Measurements from ENCODE around the gene DAB1.

Gene DAB1

DNA sequence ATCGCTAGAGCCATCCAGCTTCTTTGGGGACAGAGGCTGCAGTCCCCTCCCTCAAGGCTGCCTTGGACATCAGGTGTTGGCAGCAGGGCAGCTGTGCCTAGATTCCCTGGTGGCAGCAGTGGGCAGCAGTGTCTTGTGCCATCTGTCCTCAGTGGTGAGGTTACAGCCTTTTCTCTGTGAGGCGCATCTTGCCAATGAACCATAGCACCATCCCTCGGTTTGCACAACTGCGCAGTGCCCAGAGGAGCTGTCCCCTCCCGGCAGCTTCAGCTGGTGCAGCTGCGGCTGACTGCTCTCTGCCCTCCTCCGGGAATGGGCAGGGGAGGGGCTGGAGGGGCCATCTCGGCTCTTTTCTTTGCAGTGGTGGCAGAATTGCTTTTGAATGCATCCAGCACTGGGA is 399.0 kb downstream of the DAB1 start:
- DNase-seq (ENCODE audit: low read depth in 2 of 2), result no peak

DNA sequence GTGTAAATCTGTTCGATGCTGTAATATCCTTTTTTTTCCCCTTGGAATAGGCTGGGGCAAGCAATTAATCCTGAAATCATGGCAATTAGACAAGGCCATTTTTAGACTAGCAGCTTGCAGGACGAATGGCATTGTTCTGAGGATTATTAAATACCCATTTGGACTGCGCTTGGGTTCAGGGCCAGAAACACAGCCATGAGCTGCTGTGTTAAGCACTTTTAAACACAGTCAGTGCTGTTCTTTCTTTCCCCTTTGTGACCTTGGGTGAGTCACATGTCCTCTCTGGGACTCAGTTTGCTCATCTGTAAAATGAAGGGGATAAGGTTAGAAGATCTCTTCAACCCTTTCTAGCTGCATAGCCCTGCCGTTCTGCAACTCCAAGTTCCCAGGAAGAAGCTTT is 399.4 kb downstream of the DAB1 start:
- DNase-seq (ENCODE audit: low read depth in 2 of 2), result no peak

- DNase-seq (ENCODE audit: low read depth in 2 of 2), result no peak
Measured at GRCh38 chr1:57020216-57020615, 403.6 kb downstream of the DAB1 start.

- DNase-seq (ENCODE audit: low read depth in 2 of 2), result no peak
Measured at GRCh38 chr1:57019236-57019839, 404.5 kb downstream of the DAB1 start.

DNA sequence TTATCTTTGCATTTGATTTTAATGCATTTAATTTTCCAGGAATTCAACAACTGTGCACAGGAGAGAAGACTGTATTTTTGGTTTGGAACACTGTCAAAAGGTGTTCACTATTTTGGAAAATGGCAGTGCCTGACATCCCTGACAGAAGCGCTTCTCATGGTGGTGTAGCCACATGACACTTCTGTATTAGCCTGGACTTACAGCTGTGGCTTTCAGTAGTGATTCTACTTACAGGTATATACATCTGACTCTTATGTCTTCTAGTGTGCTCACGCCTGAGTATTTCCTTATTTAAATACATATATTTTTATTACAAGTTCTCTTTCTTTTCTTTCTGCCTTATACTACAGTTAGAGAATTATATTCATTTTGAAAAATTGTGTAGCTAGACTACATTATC is 405.7 kb downstream of the DAB1 start:
- DNase-seq (ENCODE audit: low read depth in 2 of 2), result no peak

- no peak for DNase-seq (ENCODE audit: low read depth in 2 of 2)
Measured at GRCh38 chr1:57017717-57018116, 406.1 kb downstream of the DAB1 start.

DNA sequence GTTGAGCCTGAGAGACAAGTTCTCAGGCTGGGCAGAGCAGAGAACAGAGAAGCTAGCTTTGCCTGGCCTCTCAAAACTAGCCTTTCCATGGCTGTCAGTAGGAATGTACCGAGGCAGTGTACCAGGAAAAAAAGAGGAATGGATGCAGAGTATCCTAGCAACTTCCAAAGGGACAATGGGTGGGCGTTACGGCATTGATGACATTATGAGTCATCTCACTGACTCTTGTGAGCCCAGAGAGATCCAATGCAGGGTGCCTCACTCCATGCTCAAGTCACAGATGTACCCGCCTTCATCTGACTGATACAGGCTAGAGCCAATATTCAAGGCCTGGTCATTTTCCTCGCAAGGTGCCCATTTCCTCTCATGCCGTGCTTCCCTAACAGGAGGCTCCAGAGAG is 406.7 kb downstream of the DAB1 start:
- DNase-seq (ENCODE audit: low read depth in 2 of 2), result no peak

DNA sequence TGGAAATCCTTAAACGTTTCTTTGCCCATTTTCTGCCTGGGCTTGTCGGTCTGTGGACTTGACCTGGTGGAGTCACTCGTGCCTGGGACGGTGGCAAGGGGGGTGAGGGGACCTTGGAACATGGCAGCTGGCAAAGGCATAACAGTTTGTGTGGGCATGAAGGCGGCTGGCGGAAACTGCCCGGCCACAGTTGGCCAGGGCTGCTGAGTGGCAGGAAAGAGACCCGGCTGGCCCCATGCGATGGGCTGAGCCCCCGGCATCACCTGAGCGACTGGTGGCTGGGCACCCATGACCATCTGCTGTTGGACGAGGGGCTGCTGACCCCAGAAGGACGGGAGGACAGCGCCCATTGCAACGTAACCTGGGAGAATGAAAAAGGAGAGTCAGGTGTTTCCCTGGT is 408.8 kb downstream of the DAB1 start:
- DNase-seq (ENCODE audit: low read depth in 2 of 2), result no peak

DNA sequence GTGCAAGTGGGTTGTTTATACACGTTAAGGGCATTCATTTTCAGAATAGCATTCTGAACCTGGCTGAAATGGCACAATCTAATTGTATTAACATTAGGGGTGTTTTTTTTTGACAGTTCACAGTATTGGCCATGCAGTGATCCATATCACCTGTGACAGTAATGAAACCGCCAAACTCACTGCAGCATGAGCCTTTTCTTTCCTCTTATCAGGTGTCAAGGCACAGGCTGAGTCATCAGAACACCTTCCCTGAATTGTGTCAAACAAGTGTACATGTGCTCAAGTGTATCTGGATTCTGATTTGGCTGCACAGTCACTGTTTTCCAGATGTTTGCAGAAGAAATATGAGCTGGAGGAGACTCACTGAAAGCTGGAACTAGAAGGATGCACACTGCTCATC is 410.3 kb downstream of the DAB1 start:
- DNase-seq (ENCODE audit: low read depth in 2 of 2), result no peak

DNA sequence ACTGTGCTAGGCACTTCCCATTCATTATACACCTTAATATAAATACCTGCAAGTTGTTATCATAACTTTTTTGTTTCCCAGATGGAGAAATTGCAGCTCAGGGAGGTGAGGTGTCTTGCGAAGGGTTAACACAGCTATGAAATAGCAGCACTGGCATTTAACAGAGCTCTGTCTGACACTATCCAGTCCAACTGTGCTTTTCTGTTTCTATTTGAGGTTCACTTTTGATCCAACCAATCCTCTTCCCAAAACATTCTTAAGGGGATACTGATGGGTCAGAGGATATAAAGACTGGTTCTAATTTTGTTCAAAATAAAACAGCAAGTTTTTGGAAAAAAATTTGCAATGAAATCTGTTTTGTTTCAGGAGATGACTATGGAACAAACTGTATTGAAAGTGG is 411.5 kb downstream of the DAB1 start:
- DNase-seq (ENCODE audit: low read depth in 2 of 2), result no peak

- DNase-seq (ENCODE audit: low read depth in 2 of 2), result no peak
Measured at GRCh38 chr1:57010511-57010910, 413.3 kb downstream of the DAB1 start.

- no peak for DNase-seq (ENCODE audit: low read depth in 2 of 2)
Measured at GRCh38 chr1:57007948-57008347, 415.9 kb downstream of the DAB1 start.

- no peak for DNase-seq (ENCODE audit: low read depth in 2 of 2)
Measured at GRCh38 chr1:57007472-57007871, 416.4 kb downstream of the DAB1 start.

DNA sequence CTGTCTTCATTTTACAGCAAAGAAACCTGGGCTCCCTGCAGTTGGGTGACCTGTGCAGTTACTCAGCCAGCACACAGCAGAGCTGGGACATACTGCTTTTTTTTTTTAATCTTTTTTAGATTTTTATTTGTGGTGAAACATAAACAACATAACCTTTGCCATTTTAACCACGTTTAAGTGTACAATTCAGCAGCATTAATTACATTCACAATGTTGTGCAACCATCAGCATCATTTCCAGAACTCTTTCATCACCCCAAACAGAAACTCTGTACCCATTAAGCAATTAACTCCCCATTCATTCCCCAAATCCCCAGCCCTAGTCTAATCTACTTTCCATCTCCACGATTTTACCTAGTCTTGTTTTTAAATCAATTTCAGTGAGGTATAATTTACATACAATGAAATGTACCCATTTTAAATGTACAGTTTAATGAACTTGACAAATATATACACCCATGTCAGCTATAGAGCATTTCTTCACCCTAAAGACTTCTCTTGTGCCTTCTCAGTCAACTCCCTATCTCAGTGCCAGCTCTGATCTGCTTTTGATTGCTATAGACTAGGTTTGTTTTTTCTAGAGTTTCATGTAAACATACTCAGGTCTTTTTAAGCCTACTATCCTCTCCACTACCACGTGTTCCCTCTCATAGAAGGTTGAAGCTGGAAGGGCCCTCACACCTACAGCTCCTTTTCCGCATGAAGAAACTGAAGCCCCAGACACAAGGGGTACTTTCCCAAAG is 420.3 kb downstream of the DAB1 start:
- no peak for DNase-seq (ENCODE audit: low read depth in 2 of 2)

DNA sequence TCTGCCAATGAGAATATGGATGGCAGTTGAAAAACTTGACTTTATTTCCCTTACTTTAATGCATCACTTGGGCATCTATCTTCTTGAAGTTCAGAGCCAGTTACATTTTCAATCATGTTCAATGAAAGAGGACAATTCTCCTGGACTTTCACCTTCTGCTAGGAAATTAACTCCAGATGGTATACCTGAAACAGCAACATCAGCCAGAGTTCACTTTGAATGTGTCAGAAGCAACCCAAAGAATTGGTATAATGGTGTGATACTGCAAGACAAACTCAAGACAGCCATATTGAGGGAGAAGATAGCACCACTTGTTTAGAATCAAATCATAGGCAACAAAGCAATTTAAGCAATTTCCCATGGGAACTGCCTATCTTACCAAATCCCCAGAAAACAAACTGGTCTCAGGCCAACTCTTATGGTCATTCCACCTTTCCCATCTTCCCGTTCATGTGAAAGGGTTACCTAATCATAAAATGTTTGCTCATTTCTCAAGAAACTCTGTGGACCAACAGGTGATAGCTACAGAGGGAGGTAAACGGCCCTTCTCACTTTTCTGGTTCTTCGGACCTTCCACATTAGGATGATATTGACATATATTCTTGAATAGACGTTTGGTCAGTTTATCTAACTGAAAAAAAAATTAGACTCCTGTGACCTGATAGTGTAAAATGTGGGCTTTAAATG is 428.3 kb downstream of the DAB1 start:
- no peak for DNase-seq (ENCODE audit: low read depth in 2 of 2)

- no peak for DNase-seq (ENCODE audit: low read depth in 2 of 2)
Measured at GRCh38 chr1:56993475-56993874, 430.4 kb downstream of the DAB1 start.

DNA sequence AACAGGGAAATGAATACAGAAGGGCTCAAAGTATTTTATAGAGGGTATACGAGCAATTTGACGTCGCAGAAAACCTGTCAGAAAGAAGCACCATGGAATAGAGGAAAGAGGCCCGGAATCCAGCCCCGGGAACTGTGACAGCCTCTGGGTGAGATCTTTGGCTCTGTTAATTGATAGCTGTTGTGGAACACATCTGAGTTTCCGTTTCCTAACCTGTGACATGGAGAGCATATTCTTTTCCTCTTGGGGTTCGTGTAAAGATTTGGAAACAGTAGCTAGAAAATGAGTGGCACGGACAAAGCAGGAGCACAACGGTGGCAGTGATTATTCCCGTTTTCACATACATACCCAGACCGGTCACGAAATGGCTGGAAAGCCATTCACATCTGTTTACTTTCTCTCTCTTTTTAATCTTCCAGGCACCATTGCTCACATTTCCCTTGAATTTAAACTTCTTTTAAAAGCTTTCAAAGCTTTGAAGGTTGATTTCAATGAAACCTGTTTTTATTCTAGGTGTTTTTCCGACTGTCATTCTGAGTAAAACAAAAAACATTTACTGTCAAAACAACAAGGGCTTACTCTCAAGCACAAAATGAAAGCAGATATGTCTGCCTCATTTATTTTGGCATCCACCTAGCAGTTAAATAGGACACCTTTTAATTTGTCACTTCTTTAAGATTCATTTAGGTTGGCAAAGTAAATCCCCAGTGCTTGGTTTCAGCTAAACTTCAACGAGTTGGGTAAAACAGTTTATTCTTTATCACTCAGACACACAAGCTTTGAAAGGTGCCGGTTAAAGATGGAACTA is 431.3 kb downstream of the DAB1 start:
- DNase-seq (ENCODE audit: low read depth in 2 of 2), result no peak

- no peak for DNase-seq (ENCODE audit: low read depth in 2 of 2)
Measured at GRCh38 chr1:56991576-56991975, 432.3 kb downstream of the DAB1 start.

DNA sequence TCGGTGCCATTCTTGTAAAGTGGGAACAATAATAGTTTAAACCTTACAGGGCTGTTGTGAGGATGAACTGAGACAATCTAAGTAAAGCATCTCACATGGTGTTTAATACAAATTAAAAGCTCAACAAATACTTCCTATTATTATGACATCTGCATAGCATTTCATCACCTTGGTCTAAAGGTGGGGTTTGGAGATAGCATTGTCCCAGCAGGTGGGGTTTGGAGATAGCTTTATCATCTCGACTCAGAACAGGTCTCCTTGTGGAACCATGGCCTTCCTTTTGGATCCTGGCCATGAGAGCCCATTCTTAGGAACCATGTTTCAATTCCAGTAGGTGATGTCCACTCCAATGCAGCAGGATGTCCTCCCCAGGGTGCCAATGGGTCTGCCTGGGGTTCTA is 437.5 kb downstream of the DAB1 start:
- no peak for DNase-seq (ENCODE audit: low read depth in 2 of 2)

GRCh38 chr1:56985857-56986256 is 438.0 kb downstream of the DAB1 start:
- DNase-seq (ENCODE audit: low read depth in 2 of 2), result no peak

DNA sequence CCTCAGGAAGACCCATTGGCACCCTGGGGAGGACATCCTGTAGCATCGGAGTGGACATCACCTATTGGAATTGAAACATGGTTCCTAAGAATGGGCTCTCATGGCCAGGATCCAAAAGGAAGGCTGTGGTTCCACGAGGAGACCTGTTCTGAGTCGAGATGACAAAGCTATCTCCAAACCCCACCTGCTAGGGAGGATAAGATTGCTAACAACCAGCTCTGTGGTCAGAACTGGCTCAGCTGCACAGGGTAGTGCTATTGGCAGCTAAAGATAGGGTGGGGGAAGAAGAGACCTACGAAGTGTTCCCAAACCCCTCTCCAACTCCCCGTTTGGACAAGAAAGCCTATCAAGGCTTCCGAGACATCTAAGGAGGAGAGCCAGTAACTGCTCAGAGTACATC is 440.4 kb downstream of the DAB1 start:
- no peak for DNase-seq (ENCODE audit: low read depth in 2 of 2)

GRCh38 chr1:56979986-56980755 is 443.7 kb downstream of the DAB1 start:
- DNase-seq (ENCODE audit: low read depth in 2 of 2), result no peak
